Fibroblast of gingiva (primary cell): ENCODE data around the gene CXCL12.

Experiments
- DNase-seq: peaks from one replicate; pipeline ENCODE4 v3.0.0-alpha.2; 2011; ENCODE audit warnings: low read depth

CXCL12 gene

DNA sequence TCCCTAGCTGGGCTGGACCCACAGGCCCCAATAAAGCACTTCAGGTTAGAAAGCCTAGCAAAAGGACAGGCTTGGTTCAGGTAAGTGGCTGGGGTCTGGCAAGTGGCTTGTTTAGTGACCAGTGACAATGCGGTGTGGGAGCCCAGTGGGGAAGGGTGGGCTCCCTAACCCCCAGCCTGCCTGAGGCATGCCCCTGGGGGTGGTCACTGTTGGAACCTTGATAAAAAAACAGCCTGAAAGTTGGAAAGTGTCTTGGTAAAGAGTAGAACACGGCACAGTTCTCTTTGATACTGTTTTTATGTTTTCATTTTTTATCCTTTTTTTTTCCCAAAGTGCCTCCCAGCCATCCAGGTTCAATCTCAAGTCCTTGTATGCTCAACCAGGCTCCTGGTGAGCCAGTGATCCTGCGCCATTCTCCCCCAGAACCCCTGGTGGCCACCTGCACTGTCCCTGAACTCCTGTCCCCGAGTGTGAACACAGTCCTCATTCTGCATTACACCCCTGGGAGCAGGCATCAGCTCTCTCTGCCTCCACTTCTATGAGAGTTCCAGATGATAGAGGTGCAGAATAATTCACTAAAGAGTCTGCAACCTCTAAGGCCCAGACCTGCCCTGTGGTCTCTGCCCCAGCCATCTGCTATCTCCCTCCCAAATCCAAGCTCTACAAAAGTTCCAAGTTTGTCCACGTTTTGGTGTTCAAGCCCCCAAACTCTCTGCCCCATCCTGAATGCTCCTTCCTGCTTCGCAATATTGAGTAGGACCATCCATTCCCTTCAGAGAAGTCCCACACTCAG, 15.0 kb upstream of the CXCL12 start:
- DNase-seq: no peak

DNA sequence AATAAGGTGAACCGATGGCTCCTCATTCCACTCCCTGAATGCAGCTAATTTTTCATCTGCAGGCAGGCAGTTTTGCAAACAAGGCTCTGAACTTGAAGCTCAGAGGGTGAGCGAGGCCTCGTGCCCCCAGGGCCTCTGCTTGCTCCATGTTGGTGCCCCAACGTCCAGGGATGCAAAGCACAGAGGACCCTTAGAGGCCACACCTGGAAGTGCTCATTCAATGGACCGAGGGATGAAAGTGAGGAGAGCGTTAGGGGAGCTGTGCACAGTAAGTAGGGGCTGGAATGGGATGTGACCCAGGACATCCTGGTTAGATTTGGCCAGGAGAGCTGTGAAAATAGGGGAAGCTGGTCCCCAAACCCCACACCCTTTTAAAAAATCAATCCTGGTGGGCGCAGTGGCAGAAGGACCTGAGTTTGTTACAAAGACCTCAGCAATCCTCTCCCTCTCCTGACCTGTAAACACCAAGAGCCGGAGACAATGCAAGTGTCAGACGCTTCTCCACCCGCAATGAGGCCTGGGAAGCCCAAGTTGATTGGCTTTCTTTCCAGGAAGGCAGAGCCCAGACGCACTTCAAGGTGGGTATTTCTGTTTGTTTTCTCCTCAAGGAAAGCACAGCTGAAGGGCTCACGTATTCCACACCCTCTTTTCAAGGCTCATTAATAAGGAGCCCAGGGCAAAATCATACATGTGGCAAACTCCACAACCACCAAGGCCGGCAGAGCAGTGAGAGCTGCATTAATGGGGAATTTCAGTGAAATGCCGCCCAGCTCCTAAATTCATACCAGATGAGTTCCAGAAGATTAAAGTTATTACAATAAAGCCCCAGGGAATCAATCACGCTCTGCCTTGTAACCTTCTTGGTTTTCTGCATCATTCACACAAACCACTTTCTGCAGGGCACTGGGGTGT, 14.1 kb upstream of the CXCL12 start:
- DNase-seq: peak; percentile 80

- DNase-seq: no peak
These were observed 13.4 kb upstream of the CXCL12 start for GRCh38 chr10:44398271-44398670.

DNA sequence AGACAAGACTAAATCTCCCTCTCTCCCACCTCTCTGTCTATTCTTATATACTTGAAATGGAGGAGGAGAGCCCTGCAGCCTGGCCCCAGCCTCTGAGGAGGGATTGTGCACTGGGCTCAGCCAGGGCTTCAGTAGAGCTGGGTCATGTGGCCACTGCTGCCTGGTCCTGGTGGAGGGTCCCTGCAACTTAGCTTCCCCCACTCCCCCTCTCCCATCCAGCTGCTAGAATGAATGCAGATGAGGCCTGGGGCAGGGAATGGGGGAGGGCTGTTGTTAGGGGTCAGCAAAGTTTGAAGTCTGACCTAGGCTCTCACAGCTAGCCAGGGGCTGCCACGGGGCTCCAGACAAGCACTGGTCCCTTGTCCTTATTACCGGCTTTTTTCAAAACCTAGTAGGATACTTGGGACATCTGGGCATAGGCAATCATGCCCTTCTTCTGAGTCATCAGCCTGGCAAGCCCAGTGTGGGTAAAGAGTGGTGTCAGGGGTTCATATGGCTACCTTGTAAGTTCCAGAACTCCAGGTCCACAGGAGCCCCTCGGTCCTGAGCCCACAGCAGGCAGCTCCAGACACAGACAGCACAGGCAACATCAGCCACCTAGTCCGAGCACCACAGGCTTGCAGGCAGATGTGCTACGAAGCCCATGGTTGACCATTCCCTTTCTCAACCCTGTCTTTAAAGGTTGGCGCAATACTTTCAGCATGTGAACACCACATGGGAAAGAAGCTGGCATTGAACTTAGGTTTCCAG, 12.8 kb upstream of the CXCL12 start:
- DNase-seq: peak; percentile 36

DNA sequence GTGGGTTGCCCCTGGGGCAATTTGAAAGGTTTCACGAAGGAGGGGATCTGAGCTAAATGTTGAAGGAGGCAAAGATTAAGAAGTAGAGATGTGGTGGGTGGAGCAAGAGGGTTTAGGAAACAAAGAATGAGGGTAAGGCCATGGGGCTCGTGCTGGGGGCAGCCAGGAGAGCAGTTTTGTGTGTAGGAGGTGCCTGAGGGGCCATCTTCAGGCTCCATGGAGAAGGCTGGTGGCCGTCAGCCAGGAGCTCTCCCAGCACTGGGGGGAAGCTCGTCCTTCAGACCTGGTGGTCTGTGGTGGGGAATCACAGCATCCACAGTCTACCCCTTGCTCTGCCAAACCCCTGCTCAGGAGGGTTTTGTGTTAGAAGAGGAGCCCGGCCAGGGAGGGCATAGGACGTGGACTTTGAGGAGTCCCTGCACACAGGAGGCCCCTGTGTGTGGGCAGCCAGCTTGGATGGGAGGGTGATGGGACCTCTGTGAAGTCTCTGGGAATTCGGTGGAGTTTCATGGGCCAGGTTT, 11.8 kb upstream of the CXCL12 start:
- DNase-seq: no peak

- no peak for DNase-seq
These were observed 11.2 kb upstream of the CXCL12 start for GRCh38 chr10:44395902-44396670.

DNA sequence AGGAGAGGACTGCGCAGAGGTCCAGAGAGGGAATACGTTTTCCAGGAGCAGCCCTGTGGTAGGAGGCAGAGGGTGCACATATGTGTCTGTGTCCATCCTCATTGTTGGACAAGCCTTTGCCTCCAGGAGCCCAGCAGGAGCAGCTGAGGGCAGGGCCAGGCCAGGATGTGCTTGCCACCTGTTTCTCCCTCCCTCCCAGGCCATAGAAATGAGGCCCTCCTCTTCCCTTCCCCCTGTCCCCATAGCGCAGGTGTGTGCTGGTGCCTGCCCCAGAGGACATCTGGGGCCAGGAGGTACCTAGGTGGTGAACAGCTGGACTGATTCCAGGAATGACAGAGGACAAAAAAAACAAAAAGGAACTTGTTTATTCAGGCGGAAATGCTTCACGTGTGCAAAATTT, 10.5 kb upstream of the CXCL12 start:
- no peak for DNase-seq

DNA sequence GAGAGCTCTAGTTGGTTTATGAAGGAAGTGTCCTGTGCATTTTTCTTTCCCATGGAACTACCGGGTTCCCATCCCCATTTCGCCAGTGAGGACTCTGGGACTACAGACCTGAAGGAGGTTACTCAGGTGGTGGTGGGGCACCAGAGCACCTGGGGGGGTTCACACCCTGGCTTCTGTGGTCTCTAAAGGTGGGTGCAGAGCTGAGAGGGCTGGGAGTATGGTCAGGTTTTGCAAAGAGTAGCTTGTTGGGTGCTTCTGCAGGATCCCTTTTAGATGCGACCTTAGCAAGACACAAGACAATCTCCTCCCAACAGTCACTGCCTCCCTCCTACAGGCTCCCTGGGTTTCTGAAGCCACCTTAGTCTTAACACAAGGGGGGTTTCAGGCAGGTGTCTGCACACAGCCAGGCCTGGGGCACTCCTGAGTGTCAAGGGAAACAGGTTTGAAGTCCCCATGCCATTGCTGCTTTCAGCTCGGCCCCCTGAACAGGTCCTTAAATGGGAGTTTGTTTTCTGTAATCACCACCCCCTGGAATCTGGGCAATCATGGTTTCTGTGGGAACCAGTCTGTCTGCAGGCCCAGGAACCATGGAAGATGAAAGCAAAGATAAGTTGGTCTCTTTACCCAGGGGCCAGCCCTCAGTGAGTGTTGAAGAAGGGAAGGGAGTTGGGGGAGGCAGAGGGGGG, 9.9 kb upstream of the CXCL12 start:
- no peak for DNase-seq

DNA sequence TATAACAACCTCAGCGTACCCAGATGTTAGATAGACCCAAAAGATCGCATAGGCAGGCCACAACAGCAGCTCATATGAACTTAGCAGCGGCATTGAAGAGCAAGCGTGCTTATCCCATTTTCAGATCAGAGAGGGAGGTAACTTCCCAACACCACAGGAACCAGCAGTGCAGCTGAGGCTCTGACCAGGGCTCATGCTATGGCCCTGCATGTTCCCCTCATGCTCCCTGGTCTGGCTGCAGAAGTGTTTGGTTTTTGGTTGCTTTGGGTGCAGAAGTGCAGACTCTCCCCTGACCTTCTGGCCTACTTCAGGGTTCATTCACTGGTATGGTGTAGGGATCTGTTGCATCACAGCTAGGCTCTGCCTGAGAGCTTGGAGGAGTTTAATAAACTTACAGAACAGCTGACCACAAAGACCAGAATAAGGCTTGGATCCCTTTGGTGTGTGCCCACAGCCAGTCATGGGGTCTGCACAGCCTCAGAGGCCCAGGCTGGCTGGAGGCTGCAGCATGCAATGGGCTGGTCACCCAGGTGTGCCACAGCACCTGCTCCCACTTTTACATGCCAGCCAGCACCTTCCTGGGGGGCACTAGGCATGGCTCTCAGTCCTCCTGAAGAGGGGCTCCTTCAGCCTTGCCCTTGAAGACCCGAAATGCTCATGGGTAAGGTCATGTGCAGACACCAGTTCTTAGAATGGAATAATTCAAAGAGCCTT, 9.1 kb upstream of the CXCL12 start:
- no peak for DNase-seq

DNA sequence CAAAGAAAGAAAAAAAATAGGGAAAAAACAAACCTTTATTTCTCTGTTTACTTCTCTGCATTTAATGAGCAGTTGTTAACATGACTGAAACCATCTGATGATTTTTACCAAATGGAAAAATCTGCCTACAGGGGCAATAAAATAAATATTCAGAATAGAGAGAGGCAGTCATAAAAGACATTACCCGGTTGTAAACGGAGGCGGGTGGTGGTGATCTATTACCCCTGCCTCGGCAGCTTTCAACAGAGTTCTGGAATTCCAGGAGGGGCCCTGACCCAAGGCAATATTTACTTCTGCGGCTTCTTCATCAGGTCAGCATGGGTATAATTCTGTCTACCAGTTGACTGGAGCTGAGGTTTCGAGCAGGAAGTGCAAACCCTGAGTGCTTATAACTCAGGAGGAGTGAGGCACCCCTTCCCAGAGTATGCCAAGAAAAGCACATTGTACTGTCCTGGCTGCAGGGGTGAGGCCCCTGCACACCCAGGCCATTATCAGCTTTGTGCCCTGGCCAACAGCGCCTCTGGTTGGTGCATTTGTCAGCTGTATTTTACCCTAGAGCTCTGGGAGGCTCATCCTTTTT, 8.2 kb upstream of the CXCL12 start:
- no peak for DNase-seq

- no peak for DNase-seq
These were observed 7.5 kb upstream of the CXCL12 start for GRCh38 chr10:44392420-44392819.

- no peak for DNase-seq
These were observed 7.1 kb upstream of the CXCL12 start for GRCh38 chr10:44391981-44392380.

- peak; percentile 63 for DNase-seq
These were observed 5.7 kb upstream of the CXCL12 start for GRCh38 chr10:44390585-44391072.

DNA sequence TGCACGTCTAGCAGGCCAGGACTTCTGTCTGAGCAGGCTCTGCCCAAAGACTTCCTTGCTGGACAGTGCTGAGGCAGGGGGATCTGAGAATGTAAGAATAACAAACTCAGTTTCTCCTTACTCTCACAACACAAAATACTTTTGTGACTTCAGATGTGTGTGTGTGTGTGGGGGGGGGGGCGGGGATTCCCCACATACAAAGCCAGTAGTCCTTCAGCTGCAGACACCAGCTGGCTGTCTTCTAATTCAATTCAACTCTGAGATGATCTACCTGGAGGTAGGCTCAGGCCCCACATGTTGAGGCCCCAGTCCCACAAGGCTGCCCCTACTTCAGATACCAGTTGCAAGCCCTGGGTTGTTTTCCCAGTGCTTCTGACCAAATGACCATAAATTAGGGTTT, 4.7 kb upstream of the CXCL12 start:
- DNase-seq: no peak

GRCh38 chr10:44389150-44389549, 4.3 kb upstream of the CXCL12 start:
- DNase-seq: no peak

GRCh38 chr10:44388641-44389040, 3.7 kb upstream of the CXCL12 start:
- no peak for DNase-seq

DNA sequence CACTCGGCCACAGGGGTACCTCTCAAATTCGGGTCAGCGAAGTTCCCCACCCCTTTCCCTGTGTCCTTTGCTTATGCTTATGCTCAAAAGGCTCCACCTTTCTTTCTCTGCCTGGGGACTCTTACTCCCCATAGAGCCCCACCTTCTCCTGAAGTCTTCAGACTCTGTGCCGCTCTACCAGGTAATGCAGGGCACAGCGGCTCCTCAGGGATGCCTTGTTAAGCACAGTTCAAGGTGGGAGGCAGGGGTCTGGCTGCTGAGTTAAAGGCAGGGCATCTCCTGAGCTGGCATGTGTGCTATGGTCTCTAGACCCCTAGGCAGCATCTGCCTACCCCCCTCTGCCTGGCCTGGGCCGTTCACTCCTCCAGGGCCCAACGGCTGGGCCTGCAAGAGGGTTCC, 3.0 kb upstream of the CXCL12 start:
- DNase-seq: no peak

- peak; percentile 49 for DNase-seq
These were observed 1.7 kb upstream of the CXCL12 start for GRCh38 chr10:44386546-44387052.

DNA sequence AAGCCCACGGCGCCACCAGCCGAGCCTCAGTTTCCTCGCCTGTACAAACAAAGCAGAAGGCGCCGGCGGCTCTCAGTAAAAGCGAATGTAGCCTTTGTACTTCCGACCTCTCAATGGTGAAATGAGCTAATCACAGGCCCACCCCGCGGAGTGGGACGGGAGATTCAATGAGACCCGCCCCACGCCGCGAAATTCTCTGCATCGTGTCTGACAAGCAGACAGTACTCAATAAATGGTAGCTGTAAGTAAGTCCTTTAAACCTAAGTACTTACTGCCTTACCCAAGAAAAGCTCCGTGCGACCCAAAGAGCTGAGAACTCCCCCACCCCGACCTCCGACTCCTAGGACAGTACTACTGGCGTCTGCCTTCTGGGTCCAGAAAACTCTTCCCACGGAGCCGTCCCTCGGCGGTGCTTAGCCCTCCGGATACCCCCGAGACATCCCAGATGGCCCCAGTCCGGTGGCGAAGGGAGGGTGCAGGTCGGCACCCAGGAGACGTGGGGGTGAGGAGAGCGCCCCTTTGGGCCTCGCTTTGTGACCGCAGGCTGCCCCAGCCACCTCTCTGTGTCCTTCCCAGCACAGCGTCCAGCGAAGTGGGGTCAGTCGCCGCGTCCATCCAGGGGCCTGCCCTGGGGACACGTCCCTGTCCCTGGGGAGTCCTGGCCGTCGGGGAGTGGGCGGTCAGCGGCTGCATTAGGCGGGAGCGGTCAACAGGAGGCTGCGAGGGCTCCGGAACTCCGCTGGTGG, 972 bp upstream of the CXCL12 start:
- DNase-seq: no peak
